Chondrocyte (in vitro differentiated cells): Measurements from ENCODE around the gene TP53BP1. TPM values are rescaled to one million over a fixed set of nuclear protein-coding genes. Genes with fewer than 3 reads are reported as not detected.
A peak's percentile ranks its signal among the peaks of the same experiment; 100 is the strongest.

Source experiments
- DNase-seq: peaks from one replicate; pipeline ENCODE4 v3.0.0; 2021; ENCODE audit warnings: mixed read lengths, low spot score
- H3K27ac Mint-ChIP-seq: one replicate; pipeline ENCODE4 v1.8.0; 2021; ENCODE audit warnings: mild to moderate bottlenecking, moderate library complexity, mixed read lengths; ENCODE audit not compliant: unreplicated experiment
- H3K27me3 Mint-ChIP-seq: 2 replicates; pipeline ENCODE4 v1.8.0; 2021; ENCODE audit warnings: low read depth, mixed read lengths
- H3K36me3 Mint-ChIP-seq: 2 replicates; pipeline ENCODE4 v1.8.0; 2021; ENCODE audit warnings: low read depth, mixed read lengths
- H3K4me1 Mint-ChIP-seq: 2 replicates; pipeline ENCODE4 v1.8.0; 2021; ENCODE audit warnings: low read depth, mild to moderate bottlenecking, mixed read lengths
- H3K4me3 Mint-ChIP-seq: one replicate; pipeline ENCODE4 v1.8.0; 2021; ENCODE audit warnings: mild to moderate bottlenecking, moderate library complexity, mixed read lengths; ENCODE audit not compliant: unreplicated experiment
- H3K9me3 Mint-ChIP-seq: 2 replicates; pipeline ENCODE4 v1.8.0; 2021; ENCODE audit warnings: low read depth, mixed read lengths
- total RNA-seq: library from RNA; stranded (reverse); gene quantifications from 3 replicates; pipeline ENCODE4 v1.2.1, GENCODE V29; 2021
- TF ChIP-seq, protein P1 (sequence below): fragments of 200-600 bp; sonication (generic); IDR thresholded peaks from 2 replicates; pipeline ENCODE4 v1.5.0; 2021; ENCODE audit warnings: antibody characterized with exemption, mild to moderate bottlenecking, moderate library complexity

Gene TP53BP1
- total RNA-seq, 1 donor from 2014 or later, result 45.6 TPM

DNA sequence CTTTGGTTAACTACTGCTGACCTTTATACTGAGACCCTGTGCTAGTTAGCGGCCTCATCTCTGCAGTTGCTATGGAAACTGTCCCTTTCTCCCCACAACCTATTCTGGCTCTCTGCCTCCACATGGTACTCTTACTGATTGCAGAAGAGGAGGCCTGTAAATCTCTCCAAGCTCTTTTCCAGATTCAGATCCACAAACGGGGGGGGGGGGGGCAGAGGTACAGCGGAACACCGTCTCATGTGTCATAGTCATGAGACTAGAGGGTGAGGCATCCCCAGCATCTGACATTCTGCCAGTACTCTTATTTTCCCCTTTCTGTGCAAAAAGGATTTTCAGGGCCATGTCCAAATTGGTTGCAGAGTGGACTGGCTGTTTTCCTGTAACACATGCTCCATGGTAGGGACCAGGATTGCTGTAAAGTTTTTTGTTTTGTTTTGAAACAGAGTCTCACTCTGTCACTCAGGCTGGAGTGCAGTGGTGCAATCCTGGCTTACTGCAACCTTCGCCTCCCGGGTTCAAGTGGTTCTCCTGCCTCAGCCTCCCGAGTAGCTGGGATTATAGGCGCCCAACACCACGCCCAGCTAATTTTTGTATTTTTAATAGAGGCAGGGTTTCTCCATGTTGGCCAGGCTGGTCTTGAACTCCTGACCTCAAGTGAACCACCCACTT, 16.2 kb upstream of the TP53BP1 start:
- no peak for DNase-seq
- Mint-ChIP-seq H3K36me3 (no peaks in the 10 kb centered on the region), H3K27ac (peak overlapping the region; percentile 97), H3K27me3 (no peaks in the 10 kb centered on the region), H3K9me3 (no peaks in the 10 kb centered on the region), H3K4me1 (peaks cover 52% of the 10 kb centered on the region), H3K4me3 (peak overlapping the region; percentile 88)
- TF ChIP-seq, protein P1, sequence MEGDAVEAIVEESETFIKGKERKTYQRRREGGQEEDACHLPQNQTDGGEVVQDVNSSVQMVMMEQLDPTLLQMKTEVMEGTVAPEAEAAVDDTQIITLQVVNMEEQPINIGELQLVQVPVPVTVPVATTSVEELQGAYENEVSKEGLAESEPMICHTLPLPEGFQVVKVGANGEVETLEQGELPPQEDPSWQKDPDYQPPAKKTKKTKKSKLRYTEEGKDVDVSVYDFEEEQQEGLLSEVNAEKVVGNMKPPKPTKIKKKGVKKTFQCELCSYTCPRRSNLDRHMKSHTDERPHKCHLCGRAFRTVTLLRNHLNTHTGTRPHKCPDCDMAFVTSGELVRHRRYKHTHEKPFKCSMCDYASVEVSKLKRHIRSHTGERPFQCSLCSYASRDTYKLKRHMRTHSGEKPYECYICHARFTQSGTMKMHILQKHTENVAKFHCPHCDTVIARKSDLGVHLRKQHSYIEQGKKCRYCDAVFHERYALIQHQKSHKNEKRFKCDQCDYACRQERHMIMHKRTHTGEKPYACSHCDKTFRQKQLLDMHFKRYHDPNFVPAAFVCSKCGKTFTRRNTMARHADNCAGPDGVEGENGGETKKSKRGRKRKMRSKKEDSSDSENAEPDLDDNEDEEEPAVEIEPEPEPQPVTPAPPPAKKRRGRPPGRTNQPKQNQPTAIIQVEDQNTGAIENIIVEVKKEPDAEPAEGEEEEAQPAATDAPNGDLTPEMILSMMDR, result no peak

DNA sequence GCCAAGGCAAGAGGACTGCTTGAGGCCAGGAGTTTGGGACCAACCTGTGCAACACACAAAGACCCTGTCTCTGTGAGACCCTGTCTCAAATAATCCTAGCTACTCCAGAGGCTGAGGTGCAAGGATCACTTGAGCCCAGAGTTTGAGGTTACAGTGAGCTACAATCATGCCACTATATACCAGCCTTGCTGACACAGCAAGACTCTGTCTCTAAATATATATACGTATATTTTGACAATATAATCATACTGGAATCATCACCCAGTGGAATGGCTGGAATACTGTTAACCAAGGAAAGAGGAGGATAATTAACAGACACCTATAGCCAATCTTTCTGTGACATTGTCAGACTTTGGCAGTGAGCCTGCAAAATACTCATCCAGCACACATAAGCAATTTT, 15.5 kb upstream of the TP53BP1 start:
- Mint-ChIP-seq H3K4me1 (peaks cover 45% of the 10 kb centered on the region), H3K27me3 (no peaks in the 10 kb centered on the region), H3K27ac (peak overlapping the region; percentile 22), H3K36me3 (no peaks in the 10 kb centered on the region), H3K4me3 (no peak overlapping the region), H3K9me3 (no peaks in the 10 kb centered on the region)
- TF ChIP-seq, protein P1, result no peak
- no peak for DNase-seq

DNA sequence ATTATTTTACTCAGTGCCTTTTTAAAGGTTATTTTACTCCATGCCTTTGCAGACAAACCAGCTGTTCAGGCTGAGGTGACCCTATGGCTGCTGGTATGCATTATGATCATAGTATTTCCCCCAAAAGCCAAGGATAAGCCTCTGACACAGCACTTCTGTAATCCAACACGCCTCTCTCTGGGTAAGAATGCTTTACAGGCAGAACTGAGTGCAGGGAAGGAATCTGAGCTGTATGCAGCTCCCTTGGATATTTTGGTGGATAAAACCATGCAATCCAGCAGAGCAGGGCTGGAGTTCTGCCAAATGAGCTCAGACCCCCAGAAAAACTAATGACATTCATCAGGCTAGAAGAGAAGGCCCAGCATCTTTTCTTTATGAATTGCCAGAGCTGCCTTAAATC, 12.8 kb upstream of the TP53BP1 start:
- TF ChIP-seq, protein P1, result no peak
- Mint-ChIP-seq H3K9me3 (no peaks in the 10 kb centered on the region), H3K4me3 (no peak overlapping the region), H3K36me3 (no peaks in the 10 kb centered on the region), H3K27ac (peak overlapping the region; percentile 89), H3K4me1 (peaks cover 37% of the 10 kb centered on the region), H3K27me3 (no peaks in the 10 kb centered on the region)
- no peak for DNase-seq

DNA sequence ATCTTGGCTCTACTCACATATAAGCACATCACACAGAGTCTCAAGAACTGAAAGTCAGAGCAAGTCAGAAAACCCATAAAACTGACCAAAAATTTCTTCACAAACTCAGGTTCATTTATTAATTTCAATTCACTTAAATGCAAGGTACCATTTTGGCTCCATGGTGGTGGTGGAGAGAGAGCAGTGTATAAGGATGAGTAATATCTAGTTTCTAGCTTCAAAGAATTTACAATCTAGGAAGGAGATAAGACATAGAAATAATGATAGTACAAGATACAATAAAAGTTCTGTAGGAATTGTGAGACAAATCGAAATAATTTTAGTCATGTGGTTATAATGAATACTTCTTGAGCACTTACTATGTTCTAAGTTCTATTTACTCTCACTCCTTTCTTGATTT, 6.7 kb upstream of the TP53BP1 start:
- H3K27me3 Mint-ChIP-seq, result no peaks in the 10 kb centered on the region
- no peak overlapping the region for H3K4me3 Mint-ChIP-seq
- no peaks in the 10 kb centered on the region for H3K9me3 Mint-ChIP-seq
- no peaks in the 10 kb centered on the region for H3K4me1 Mint-ChIP-seq
- no peak overlapping the region for H3K27ac Mint-ChIP-seq
- TF ChIP-seq, protein P1, result no peak
- no peak for DNase-seq
- H3K36me3 Mint-ChIP-seq, result no peaks in the 10 kb centered on the region

DNA sequence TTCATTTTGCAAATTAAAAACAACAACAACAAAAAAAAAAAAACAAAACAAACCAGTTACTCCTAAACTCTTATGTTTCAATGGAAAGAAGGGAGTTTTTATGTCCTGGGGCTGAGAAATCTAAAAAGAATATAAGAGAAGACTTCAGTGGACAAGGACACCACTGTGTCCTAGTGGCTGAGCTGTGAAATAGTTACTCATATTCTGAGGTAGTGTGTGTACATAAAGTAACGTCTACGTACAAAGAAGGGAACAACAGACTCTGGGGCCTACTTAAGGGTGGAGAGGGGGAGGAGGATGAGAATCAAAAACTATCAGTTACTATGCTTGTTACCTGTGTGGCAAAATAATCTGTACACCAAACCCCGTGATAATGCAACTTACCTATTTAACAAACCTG, 6.0 kb upstream of the TP53BP1 start:
- TF ChIP-seq, protein P1, result no peak
- no peaks in the 10 kb centered on the region for H3K9me3 Mint-ChIP-seq
- no peaks in the 10 kb centered on the region for H3K4me1 Mint-ChIP-seq
- no peaks in the 10 kb centered on the region for H3K36me3 Mint-ChIP-seq
- no peak overlapping the region for H3K4me3 Mint-ChIP-seq
- no peak overlapping the region for H3K27ac Mint-ChIP-seq
- no peaks in the 10 kb centered on the region for H3K27me3 Mint-ChIP-seq
- no peak for DNase-seq
